Middle frontal gyrus (tissue), 1 donor: Measurements from ENCODE around the gene TMPO.
A peak's percentile ranks its signal among the peaks of the same experiment; 100 is the strongest.
"Not testable (repeated sequence)": the region's sequence is repeated elsewhere in the genome, so short reads cannot be mapped to it uniquely, and the experiment has no call there.

Source experiments
- DNase-seq: peaks from one replicate; pipeline ENCODE4 v3.0.0-alpha.2; 2015; ENCODE audit warnings: low spot score; ENCODE audit errors: extremely low spot score

TMPO gene, protein sequence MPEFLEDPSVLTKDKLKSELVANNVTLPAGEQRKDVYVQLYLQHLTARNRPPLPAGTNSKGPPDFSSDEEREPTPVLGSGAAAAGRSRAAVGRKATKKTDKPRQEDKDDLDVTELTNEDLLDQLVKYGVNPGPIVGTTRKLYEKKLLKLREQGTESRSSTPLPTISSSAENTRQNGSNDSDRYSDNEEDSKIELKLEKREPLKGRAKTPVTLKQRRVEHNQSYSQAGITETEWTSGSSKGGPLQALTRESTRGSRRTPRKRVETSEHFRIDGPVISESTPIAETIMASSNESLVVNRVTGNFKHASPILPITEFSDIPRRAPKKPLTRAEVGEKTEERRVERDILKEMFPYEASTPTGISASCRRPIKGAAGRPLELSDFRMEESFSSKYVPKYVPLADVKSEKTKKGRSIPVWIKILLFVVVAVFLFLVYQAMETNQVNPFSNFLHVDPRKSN

DNA sequence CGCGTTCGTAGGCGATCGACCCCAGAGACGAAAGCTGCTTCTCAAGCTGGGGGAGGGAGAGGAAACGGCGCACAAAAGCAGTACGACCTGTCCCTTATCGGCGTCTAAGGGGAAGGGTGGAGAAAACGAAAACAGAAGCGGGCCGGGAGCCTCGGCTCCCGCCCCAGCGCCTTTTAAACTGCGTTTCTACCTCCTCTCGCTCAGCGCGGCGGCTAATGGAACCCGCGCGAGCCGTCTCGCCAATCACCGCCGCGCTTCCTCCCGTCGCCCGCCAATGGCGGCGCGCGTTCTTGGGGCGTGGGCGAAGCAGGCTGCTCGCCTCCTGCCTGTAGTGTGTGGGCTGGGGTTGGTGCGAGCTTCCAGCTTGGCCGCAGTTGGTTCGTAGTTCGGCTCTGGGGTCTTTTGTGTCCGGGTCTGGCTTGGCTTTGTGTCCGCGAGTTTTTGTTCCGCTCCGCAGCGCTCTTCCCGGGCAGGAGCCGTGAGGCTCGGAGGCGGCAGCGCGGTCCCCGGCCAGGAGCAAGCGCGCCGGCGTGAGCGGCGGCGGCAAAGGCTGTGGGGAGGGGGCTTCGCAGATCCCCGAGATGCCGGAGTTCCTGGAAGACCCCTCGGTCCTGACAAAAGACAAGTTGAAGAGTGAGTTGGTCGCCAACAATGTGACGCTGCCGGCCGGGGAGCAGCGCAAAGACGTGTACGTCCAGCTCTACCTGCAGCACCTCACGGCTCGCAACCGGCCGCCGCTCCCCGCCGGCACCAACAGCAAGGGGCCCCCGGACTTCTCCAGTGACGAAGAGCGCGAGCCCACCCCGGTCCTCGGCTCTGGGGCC is at the start of gene TMPO:
TMPO (plus strand) TSS at position 304 of the 824 bp plus-strand sequence; CDS start at position 582, 278 bp downstream.
- peak; percentile 89 for DNase-seq

DNA sequence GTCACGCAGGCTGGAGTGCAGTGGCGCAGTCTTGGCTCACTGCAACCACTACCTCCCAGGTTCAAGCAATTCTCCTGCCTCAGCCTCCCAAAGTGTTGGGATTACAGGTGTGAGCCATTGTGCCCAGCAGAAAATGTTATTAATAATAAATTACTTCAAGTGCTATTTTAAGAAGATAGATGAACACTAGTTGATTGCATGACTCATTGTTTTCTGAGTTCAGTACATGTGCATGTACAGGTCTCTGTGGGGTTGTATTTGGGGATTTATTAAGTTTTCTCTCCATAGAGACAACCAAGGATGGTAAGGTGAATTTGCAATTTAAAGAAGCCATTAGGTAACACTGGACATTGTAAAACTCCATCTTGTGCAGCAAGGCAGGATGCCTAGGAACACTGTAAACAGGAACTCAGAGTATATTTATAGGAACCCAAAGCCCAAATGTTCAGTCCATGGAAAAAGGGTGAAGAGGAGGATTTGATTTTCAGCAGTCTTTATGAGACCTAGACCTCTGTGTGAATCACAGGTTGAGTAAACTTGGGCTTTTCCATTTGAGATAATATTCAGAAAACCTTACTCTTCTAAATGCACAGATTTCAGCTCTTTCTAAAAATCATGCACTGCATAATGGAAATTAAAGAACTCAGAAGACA is 49.3 kb upstream of the TMPO start:
- no peak for DNase-seq

DNA sequence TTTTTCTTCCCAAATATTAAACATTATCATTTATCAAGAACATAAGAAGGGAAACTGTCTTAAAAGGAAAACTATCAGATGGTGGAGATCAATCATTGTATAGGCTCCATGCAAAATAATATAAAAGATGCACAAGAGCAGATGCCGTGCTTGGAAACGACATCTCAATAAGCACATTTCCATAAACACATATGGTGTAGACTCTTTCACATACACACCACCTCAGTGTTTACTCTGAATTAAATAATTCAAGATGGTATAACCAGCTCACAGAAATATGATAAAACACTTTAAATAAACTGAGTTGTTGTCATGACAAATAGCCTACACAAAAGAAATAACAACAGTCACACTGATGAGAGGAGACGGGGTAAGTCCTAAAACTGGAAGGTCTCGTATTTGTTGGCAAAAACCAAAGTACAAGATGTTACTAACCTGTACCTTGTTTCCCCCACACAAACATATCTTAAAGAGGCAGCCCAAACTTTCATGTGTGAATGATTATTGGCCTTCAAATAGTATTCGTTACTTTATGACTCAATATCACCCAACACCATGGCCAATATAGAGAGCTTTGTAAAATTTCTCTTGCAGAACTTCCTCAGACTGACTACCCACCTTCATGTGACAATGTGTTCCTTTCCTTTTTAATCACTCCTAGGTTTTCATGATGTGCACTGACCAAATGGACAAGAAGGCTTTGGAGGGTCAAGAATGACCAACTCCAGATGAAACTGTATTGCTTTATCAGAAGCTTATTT is 48.6 kb upstream of the TMPO start:
- DNase-seq, result no peak

DNA sequence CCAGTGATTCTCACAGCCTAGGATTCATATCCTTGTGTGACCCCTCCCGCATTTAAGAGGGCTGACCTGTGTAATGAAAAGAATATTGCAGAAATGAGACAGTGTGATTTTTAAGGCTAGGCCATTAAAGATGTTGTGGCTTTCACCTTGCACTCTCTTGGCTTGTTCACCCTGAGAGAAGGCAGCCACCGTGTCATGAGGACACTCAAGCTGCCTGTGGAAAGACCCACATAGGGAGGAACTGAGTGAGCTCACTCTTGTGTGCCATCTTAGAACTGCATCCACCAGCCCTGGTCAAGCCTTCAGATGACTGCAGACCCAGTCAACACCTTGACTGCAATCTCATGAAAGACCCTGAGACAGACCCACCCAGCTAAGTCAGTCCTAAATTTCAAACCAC is 46.3 kb upstream of the TMPO start:
- no peak for DNase-seq

DNA sequence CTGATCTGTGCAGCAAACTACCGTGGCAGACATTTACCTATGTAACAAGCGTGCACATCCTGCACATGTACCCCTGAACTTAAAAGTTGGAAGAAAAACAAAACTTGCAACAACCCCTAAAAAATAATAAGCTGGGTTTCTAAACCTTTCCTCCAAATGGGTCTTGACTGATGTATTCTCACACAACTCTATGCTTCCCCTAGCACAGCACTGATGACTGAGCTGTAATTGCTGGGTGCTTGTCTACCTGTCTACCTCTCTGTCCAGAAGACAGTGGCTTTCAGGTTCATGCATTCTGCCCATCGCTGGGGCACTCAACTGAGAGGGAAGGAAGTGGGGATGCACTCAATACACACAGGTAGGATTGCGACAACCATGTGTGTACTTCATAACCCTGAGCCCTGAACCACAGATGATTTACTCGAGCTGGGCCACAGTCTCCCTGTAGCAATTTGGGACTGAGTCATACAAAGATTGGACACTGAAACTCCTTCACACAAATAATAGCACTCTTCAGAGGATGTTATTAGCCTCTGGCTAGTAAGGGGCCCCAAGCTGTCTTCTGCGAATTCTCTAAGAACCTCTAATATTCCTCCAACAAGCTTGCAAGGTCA is 44.8 kb upstream of the TMPO start:
- DNase-seq, result no peak

DNA sequence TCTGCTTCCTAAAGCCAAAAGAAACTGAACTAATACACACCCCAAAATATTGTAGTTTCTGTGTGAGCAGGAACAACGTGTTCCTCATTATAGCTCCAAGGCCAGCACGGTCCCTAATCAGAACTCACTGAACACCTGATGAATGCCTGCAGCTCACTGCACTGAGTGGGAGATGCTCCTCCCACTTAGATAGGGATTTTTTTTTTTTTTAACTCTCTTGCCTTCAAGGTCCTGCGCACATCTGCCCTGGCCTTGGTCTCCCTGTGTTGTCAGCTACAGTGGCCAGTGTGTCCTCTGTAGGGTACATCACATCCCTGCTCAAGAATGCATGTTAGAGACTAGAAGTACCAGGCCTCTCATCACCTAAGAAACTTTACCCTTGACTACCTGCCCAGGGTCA is 44.3 kb upstream of the TMPO start:
- DNase-seq, result no peak

DNA sequence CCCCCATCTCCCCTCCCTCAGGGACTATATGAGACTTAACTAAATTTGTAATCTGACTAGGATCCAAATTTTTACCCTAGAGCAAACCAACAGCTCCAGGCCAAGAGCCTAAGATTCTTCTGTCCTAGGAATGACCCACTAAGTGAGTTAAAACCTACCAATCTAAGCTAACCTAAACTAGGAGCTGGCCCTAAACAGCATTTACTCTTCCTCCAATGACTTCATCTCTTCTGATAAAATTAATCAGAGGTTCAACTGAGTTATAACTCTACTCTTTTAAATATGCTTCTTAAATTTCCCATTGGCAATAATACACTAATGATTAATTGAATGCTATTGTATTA is 39.9 kb upstream of the TMPO start:
- DNase-seq, result no peak

DNA sequence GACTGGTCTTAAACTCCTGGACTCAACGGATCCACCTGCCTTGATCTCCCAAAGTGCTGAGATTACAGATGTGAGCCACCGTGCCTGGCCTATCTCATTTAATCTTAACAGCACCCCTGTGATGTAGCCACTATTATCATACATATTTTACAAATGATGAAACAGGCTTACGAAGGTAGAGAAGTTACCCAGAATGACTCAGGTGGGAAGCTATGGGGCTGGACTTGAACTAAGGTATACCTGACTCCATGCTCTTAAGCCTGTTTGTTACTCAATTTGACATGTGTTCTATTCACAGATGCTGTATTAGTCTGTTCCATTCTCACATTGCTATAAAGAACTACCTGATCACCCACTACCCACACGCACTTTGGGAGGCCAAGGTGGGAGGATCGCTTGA is 36.8 kb upstream of the TMPO start:
- DNase-seq, result no peak

DNA sequence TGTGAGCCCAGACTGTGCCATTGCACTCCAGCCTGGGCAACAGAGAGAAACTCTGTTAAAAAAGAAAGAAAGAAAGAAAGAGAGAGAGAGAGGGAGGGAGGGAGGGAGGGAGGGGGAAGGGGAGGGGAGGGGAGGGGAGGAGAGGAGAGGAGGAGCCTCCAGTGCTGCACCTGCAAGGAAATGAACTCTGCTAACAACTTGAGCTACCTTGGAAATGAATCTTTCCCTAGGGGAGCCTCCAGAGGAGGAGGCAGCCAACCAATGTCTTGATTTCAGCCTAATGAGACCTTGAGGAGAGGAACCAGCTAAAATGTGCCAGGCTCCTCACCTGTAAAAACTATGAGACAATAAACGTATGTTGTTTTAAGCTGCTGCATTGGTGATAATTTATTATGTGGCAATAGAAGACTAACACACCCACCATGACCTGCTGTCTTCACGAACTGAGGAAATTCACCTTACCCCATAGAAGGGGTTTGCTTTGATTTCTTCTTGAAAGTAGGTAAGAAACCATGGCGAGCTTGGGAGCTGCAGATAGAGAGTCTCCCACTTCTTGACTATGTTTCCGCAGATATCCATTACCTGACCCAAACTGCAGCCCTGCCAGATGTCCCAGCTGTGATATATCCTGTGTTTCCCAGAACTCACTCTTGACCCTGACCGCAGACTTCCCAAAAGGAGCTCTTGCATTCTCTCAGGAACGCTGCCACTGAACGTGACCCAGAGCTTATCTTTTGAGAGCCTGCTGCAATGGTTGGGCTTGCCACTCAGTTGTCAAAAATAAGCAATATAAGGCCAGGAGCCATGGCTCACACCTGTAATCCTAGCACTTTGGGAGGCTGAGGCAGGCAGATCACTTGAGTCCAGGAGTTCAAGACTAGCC is 31.5 kb upstream of the TMPO start:
- DNase-seq, result no peak

DNA sequence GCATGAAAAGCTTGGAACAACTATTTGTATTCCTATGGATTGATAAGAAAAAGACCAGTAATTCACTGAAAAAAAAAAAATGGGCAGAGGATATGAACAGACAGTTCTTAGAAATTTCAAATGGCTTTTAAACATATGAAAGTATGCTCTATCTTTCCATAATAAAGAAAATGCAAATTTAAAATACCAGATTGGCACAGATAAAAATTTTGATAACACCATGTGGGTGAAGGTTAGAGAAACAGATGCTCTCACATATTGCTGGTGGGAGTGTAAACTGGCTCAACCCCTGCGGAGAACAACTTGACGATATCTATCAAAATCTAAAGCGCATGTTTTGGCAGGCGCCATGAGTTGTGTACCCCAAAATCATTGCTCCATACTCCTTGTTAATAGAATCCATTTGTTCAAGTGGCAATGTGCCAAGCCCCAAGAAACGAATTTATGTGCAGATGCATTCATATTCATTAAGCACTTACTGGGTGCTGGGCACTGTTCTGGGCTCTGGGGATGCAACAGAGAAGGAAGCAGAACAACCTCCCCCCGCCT is 29.5 kb upstream of the TMPO start:
- DNase-seq, result no peak

DNA sequence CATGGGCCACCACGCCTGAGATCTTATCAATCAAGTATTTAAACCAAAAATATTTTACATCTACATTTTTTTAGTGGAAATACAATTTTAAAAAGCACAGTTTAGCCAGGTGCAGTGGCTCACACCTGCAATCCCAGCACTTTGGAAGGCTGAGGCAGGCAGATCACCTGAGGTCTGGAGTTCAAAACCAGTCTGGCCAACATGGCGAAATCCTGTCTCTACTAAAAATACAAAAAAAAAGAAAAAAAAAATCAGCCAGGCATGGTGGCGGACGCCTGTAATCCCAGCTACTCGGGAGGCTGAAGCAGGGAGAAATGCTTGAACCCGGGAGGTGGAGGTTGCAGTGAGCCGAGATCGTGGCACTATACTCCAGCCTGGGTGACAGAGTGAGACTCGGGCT is 27.0 kb upstream of the TMPO start:
- not testable (repeated sequence) for DNase-seq

DNA sequence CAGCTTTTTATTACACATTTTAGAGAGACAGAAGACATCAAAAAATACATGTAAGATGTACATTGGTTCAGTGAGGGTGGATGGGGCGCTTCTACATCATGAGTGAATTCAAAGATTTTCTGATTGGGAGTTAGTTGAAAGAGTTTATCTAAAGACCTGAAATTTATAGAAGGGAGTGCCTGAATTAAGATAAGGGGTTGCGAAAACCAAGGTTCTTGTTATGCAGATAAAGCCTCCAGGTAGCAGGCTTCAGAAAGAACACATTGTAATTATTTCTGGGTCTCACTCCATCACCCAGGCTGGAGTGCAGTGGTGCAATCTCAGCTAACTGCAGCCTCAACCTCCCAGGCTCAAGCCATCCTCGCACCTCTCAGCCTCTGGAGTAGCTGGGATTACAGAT is 26.2 kb upstream of the TMPO start:
- DNase-seq, result no peak

DNA sequence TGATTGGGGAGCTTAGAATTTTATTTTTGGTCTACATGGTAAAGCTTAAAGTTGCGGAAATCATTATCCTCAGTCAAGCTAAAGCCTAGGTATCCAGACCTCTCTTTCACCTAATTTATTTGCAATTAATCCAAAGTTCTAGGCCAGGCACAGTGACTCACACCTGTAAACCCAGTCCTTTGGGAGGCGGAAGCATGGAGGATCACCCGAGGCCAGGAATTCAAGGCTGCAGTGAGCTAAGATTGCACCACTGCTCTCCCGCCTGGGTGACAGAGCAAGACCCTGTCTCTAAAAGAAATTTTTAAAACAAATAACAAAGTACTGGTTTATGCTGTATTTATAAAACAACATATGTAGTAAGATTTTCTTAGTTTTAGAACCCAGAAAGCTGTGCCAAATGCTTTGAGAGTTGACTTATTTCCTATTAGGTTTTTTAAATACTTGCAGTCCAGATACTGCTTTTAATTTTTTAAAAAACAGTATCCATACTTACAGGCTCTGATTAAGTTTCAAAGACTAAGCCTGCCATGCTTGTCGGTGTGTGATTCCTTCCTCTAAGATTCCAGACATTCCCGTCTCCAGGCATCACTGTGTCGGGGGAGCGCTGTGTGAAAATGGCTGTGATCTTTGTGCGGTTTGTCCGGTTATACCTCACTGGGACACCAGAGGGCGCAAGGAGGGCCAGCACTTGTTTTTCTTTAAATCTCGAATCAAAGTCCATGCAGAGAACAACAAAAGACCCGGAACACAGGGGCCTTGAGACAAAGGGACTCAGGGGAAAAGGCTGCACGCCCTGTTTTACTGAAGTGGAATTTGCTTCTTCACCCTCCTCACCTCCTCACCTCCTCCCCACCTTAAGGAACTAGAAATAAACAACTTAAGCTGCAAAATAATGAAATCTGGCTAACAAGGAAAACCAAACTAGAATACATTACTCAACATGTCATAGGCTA is 24.6 kb upstream of the TMPO start:
- peak; percentile 77 for DNase-seq

DNA sequence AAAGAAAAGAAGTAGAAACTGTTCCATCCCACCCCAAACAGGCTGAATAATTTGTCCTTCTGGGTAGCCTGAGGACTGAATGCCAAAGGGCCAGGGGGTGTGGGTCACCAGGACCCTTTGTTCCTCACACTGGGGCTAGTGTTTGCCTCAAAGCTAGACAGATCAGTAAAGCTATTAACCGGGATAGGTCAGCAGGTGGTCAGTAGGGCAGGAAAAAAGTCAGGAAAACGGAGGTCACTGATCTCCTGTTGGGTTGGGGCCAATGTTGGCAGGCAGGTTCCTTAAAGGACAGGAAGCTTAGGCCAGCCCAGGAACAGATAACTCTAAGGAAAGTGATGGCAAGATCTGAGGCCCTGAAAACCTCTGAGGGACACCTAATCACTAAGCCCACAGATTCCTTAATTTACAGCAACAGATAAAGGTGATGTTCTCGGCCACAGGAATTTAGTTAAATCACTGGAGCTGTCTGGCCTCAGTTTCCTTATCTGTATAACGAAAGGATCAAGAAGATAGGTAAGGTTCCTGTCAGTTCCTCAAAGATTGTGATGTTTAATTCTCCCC is 22.7 kb upstream of the TMPO start:
- no peak for DNase-seq

DNA sequence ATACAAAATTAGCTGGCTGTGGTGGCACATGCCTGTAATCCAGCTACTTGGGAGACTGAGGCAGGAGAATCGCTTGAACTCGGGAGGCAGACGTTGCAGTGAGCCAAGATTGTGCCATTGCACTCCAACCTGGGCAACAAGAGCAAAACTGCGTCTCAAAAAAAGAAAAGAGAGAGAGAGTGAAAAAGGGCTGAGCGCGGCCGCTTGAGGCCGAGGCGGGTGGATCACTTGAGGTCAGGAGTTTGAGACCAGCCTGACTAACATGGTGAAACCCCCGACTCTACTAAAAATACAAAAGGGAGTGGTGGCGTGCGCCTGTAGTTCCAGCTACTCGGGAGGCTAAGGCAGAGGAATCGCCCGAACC is 14.1 kb upstream of the TMPO start:
- not testable (repeated sequence) for DNase-seq

DNA sequence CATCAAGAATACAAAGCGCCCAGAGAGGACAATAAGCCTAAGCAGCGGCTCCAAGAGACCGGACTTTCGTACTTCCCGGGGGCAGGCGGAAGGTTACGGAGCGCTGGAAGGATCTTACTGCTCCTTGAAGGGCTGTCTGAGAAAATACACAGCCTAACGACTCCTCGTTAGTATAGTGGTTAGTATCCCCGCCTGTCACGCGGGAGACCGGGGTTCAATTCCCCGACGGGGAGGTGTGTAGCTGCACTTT is 12.1 kb upstream of the TMPO start:
- peak; percentile 95 for DNase-seq

DNA sequence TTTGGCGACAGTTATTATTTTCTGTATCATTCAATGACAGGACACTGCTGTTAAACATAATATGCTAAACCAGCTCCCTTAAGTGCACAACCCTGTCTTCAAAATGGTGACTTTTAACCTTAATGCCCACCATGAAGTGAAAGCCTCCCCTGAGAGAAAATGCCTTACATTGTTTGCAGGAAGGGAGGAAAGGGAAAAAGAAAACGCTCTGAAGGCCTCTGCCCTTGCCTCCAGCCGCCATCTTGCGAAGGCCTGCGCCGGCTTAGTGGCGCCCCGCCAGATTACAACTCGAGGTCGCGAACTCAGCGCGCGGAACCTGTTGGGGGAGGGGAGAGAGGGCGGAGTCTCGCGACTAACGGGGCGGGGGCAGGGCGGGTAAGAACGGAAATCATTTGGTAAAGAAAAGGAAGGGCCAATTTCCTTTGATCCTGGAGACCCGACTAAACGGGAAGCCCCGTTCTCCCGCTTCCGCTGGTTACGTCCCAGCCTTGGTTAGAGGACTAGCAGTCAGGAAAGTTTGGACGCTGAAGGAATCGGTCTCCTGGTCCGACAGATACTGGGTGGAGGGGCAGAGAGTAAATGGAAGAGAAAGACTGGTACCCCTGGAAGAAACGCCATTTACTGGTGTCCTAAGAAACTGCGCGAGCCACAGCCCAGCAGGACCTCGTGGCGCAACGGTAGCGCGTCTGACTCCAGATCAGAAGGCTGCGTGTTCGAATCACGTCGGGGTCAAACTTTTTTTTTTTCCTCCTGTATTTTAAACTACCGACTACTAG is 11.6 kb upstream of the TMPO start:
- peak; percentile 80 for DNase-seq

DNA sequence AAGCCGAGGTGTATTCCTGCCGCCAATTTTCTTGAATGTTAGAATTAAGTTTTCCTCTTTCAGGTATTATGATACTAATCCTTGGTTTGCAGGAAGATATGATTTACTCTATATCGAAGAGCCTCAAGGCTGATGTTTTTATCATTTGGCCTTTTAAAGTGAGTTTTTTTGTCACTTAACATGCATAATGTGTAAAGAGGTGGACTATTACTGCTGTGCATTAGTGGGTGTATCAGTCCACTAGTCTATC is 11.1 kb upstream of the TMPO start:
- DNase-seq, result no peak
